ENCODE data around the gene DGCR2.
"Not testable (repeated sequence)": the region's sequence is repeated elsewhere in the genome, so short reads cannot be mapped to it uniquely, and the experiment has no call there.

DGCR2 gene

GRCh38 chr22:19105867-19106802 lies 16.1 kb downstream of the DGCR2 start:
- DNase-seq, result peak; percentile 64

- DNase-seq, result no peak
Measured at GRCh38 chr22:19105456-19105855, 16.8 kb downstream of the DGCR2 start.

- no peak for DNase-seq
Measured at GRCh38 chr22:19103880-19104821, 18.1 kb downstream of the DGCR2 start.

- no peak for DNase-seq
Measured at GRCh38 chr22:19098157-19098556, 24.1 kb downstream of the DGCR2 start.

- DNase-seq, result no peak
Measured at GRCh38 chr22:19097518-19097917, 24.7 kb downstream of the DGCR2 start.

- no peak for DNase-seq
Measured at GRCh38 chr22:19096555-19096954, 25.7 kb downstream of the DGCR2 start.

- no peak for DNase-seq
Measured at GRCh38 chr22:19094393-19094997, 27.7 kb downstream of the DGCR2 start.

GRCh38 chr22:19092725-19093124 lies 29.5 kb downstream of the DGCR2 start:
- DNase-seq, result no peak

- DNase-seq, result no peak
Measured at GRCh38 chr22:19090586-19091127, 31.6 kb downstream of the DGCR2 start.

- no peak for DNase-seq
Measured at GRCh38 chr22:19090183-19090582, 32.0 kb downstream of the DGCR2 start.

GRCh38 chr22:19088866-19089595 lies 33.2 kb downstream of the DGCR2 start:
- DNase-seq, result no peak

- DNase-seq, result no peak
Measured at GRCh38 chr22:19086896-19087295, 35.3 kb downstream of the DGCR2 start.

GRCh38 chr22:19086417-19086816 lies 35.8 kb downstream of the DGCR2 start:
- DNase-seq, result no peak

GRCh38 chr22:19085233-19085718 lies 36.9 kb downstream of the DGCR2 start:
- DNase-seq, result no peak

GRCh38 chr22:19084586-19084985 lies 37.6 kb downstream of the DGCR2 start:
- not testable (repeated sequence) for DNase-seq

GRCh38 chr22:19084126-19084525 lies 38.1 kb downstream of the DGCR2 start:
- DNase-seq, result not testable (repeated sequence)

- DNase-seq, result no peak
Measured at GRCh38 chr22:19082793-19083192, 39.4 kb downstream of the DGCR2 start.

- no peak for DNase-seq
Measured at GRCh38 chr22:19082101-19082500, 40.1 kb downstream of the DGCR2 start.

- DNase-seq, result no peak
Measured at GRCh38 chr22:19081351-19081750, 40.9 kb downstream of the DGCR2 start.

- no peak for DNase-seq
Measured at GRCh38 chr22:19080853-19081252, 41.4 kb downstream of the DGCR2 start.

GRCh38 chr22:19079691-19080090 lies 42.5 kb downstream of the DGCR2 start:
- no peak for DNase-seq

GRCh38 chr22:19075404-19075803 lies 46.8 kb downstream of the DGCR2 start:
- no peak for DNase-seq

Data from activated CD4-positive, alpha-beta T cell treated with anti-CD3 and anti-CD28 coated beads, Interleukin-2, amount 50 U/mL, for 1 hour (primary cell).